ENCODE results near the gene RCC1.

GRCh38 chr1:28537457-28538199 is 31.8 kb downstream of the RCC1 start:
- TF ChIP-seq POLR2A (IDR thresholded peaks at IDR 0.05): no peak
- TF ChIP-seq CTCF (IDR thresholded peaks at IDR 0.05): no peak

Data from adrenal gland (tissue), 5 donors.